Suppressor macrophage treated with lipopolysaccharide for 1 hour (primary cell): Measurements from ENCODE around the gene SOX21.
A peak's percentile ranks its signal among the peaks of the same experiment; 100 is the strongest.
"Not testable (repeated sequence)": the region's sequence is repeated elsewhere in the genome, so short reads cannot be mapped to it uniquely, and the experiment has no call there.

Experiments used
- DNase-seq, 3 donors: peaks; one replicate each; pipeline ENCODE4 v3.0.0-alpha.2; 2020 to 2022

SOX21 gene

GRCh38 chr13:94712287-94712811, at the start of gene SOX21:
Gene SOX21 (minus strand): TSS chr13:94712545. CDS start chr13:94712049, 496 bp downstream.
- DNase-seq, result no peak

- no peak for DNase-seq
Observed at GRCh38 chr13:94761407-94761806, 49.1 kb upstream of the SOX21 start.

DNA sequence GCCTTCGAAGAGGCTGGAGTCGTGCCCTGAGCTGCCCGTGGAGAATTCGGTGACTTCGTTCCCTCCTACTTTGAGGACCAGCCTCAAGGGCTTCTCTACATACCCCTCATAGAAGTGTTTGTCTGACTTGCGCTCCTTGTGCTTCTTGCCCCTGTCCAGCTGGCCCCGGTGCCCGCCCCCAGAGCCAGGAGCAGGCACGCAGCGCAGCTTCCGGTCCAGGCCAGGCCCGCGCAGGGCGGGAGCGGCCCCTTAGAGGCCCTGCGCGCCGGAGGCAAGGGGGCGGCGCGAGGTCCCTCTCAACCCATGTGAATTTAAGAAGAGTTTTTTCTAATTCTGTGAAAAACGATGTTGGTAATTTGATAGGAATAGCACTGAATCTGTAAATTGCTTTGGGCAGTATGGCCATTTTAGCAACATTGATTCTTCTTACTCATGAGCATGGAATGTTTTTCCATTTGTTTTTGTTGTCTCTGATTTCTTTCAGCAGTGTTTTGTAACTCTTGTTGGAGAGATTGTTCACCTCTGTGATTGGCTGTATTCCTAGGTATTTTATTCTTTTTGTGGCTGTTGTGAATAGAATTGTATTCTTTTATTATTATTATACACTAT, 46.9 kb upstream of the SOX21 start:
- no peak for DNase-seq

GRCh38 chr13:94758436-94758960, 46.2 kb upstream of the SOX21 start:
- DNase-seq, result no peak

- DNase-seq, result no peak
Observed at GRCh38 chr13:94753327-94753726, 41.0 kb upstream of the SOX21 start.

DNA sequence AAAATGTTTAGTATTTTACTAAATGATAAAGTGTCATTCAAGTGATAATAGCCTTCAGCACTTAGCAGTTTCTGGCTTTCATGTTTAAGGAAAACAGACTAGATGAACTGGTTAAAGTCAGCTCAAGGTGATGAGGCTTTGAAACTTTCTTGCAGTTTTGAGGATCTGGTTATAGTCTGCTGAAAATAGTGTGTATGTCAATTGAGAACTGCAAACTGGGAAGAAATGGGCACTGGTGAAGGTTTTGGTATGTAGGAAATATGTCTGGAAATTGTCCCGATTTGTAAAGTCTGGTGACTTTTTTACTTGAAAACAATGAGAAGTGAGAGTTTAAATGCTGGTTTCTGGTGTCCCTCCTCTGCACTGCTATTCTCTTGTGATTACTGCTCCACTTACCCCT, 36.8 kb upstream of the SOX21 start:
- no peak for DNase-seq

DNA sequence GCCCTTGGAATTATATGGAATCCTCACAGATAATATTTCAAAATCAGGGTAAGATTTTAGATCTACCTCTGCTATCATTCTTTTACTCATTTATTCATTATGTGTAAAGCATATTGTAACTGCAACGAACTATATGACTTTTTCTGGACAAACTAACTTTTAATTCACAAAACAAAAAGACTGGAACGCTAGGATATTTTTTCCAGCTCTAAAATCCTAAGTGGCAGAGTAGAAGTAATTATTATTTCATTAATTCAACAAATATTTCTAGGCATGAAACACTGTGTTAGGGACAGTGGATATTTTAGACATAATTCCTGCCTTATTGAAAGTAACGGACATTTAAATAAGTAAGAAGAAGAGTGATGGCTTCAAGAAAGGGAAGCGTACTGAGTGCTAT, 26.9 kb upstream of the SOX21 start:
- DNase-seq, result no peak

DNA sequence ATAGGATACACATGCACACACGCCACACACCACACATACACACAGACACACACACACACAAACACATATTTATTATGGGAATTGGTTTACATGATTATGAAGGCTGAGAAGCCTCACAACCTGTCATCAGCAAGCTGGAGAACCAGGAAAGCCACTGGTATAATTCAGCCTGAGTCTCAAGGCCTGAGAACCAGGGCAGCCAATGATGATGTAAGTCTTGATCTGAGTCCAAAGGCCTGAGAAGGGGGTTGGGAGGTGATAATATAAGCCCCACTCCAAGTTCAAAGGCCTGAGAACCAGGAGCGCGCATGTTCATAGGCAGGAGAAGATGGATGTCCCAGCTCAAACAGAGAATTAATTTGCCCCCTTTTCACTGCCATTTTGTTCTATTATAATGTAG, 18.7 kb upstream of the SOX21 start:
- DNase-seq, result no peak

GRCh38 chr13:94729941-94730340, 17.6 kb upstream of the SOX21 start:
- DNase-seq, result not testable (repeated sequence)

- DNase-seq, result no peak
Observed at GRCh38 chr13:94726425-94726824, 14.1 kb upstream of the SOX21 start.

GRCh38 chr13:94722609-94723345, 10.4 kb upstream of the SOX21 start:
- no peak for DNase-seq

DNA sequence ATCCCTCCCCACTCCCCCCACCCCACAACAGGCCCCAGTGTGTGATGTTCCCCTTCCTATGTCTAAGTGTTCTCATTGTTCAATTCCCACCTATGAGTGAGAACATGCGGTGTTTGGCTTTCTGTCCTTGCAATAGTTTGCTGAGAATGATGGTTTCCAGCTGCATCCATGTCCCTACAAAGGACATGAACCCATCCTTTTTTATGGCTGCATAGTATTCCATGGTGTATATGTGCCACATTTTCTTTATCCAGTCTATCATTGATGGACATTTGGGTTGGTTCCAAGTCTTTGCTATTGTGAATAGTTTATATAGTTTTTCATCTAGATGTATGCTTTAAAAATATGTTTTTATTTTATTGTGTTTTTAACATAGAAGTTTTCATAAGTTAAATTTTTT, 6.4 kb upstream of the SOX21 start:
- DNase-seq, result not testable (repeated sequence)

- DNase-seq, result no peak
Observed at GRCh38 chr13:94717916-94718315, 5.6 kb upstream of the SOX21 start.

- peak in 1 of 3 donors; percentile 18 for DNase-seq
Observed at GRCh38 chr13:94716016-94716415, 3.7 kb upstream of the SOX21 start.

DNA sequence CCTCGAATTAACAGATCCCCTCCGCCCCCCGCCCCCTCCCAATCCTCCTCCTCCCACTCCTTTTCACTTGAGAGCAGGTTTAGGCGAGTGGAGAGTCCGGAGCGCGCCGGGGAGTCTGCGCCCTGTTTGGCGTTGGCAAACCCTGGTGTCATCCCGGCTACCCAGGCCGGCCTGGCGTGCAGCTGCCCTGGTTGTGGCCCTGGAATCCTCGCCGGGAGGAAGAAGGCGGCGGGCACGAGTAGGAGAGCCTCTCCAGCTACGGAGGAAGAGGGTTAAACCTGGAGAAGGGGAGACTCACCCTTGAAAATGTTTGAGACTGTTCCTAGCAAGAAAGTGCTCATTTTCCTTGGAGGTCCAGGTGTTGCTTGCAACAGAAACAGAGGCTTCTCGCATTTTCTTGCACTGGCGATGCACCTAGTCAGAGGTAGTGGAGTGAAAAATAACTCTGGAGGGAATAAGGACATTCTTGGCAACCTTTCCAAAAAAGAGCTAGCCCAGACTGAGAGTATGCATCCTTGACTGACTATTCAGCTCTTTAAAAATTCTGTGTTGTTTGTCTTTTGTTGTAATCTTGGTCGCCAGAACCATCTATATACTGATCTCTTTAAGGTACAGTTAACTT, 1.3 kb upstream of the SOX21 start:
- no peak for DNase-seq

DNA sequence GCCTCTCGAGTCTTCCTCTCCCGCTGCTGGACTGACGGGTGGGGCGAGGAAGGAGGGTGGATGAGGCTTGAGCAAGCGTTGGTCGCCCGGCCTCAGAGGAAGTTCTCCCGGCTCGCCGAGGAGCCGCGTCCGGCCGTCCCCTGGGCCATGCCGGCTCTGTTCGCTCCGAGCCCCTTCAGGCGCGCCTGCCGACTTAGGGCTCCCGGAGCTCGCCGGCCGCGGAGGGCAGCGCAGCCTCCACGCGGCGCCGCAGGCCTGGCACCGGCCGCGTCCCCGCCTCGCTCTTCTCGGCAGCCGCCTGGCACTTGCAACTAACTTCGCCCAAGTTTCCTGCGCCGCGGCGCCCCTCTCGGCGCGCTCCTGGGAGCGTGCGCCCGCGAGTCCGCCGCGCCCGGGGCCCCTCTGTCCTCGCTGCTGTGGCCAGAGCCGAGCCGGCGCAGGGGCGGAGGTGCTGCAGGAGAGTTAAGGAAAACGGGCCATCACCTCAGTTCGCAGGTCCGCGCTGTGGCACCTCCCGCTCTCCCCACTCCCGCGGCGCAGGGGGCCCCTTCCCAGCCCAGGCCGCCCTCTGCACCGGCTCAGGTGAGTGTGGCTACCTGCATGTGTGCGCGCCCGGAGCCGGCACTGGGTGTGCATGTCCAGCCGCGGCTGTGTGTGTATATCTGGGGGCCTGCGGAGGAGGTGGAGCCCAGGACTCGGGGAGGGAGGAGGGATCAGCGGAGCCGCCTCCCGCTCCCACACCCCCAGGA, 641 bp upstream of the SOX21 start:
- peak; percentile 28 to 65 (median 45) for DNase-seq

DNA sequence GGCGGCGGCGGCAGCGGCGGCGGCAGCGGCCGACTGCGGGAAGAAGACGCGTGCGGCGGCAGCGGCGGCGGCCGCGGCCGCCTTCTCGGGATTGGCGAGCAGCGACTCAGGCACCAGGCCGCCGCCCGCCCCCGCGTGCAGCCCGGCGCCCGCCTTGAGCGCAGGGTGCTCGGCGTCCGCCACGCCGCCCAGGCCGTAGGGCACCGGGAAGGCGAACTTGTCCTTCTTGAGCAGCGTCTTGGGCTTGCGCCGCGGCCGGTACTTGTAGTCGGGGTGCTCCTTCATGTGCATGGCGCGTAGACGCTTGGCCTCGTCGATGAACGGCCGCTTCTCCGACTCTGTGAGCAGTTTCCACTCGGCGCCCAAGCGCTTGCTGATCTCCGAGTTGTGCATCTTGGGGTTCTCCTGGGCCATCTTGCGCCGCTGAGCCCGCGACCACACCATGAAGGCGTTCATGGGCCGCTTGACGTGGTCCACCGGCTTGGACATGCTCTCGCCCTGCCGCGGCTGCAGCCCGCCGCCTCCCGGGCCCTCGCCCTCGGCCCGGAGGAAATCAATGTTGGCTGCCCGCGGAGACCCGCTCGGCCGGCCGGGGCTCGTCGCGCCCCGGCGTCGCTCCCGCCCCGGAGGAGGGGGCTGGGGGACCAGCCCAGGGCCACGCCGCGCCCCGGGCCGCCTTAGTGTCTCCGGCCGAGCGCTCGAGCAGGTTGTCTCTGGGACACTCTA, 621 bp downstream of the SOX21 start:
- peak; percentile 31 to 66 (median 31) for DNase-seq

- peak; percentile 18 to 58 (median 27) for DNase-seq
Observed at GRCh38 chr13:94710881-94711560, 1.3 kb downstream of the SOX21 start.

DNA sequence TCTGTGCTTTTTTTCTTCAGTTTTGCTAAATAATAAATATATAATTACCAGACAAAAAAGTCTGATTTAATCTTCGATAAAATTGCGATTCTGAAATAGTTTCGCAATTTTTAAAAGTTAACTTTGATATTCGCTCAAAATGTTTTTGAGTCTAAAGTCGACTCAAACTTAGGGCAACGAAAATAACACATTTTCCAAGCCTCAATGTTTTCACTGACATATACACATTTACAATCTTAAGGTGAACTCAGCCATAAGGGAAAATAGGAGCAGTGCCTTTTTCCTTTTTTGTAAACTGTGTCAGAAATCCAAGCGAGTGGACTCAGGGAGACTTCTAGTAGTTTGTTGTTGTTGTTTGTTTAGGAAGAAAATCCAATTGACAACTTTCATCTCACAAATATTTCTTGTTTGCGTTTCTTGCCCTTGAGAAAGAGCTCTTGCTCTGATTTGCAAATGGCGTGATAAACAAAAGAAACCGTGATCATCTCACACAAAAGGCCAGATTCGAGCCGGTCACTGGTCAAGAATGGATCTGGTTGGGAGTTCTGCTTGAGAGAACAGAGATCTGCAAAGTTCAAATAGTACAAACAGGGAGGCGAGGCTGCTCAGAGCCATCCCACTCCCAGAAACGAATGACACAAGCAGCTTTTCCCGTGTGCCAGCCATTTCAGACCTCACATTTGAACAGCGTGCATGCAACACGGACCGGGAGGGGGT, 2.1 kb downstream of the SOX21 start:
- DNase-seq, result no peak

DNA sequence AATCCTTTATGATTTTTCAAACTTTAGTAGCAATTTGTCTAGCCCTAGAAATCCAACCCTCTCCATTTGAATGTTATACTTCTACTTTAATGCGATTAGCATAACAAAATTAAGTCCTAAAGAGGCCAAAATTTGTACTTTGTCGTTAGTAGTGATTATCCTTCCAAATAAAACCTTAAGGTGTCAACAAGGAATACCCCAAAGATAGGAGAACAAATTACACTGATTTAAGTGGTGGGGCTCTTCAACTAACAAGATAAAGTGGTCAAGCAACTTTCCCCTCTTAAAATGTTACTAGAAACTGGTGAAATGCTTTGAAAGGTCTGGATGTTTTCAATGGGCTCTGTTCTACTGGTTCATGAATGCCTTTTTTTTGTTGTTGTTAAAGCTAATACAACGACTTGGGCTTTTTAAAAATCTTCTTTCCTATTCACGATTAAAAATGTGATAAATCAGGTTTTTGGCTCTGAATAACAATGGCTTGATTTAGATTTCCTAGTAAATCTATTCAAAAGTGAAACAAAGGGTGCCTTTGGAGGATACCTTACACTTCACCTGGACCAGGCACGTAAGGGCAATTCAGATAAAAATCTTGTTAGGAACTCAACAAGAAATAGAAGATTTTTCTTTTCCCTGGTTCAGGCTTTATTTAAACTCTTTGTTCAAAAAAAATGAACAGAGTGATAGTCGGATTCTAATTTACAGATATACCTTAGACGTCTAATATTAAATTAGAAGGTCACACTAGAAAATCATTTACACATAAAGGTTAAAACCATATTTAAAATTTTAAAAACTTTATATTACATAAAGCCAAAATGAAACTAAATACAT, 3.1 kb downstream of the SOX21 start:
- DNase-seq, result no peak
